GM18861 (cell line): Measurements from ENCODE around the gene SPON2.
A peak's percentile ranks its signal among the peaks of the same experiment; 100 is the strongest.

ENCODE experiments used
- ATAC-seq: cut with Tn5 transposase; IDR thresholded peaks from one replicate; pipeline ENCODE4 v1.9.1; 2021; ENCODE audit not compliant: unreplicated experiment

The SPON2 gene

DNA sequence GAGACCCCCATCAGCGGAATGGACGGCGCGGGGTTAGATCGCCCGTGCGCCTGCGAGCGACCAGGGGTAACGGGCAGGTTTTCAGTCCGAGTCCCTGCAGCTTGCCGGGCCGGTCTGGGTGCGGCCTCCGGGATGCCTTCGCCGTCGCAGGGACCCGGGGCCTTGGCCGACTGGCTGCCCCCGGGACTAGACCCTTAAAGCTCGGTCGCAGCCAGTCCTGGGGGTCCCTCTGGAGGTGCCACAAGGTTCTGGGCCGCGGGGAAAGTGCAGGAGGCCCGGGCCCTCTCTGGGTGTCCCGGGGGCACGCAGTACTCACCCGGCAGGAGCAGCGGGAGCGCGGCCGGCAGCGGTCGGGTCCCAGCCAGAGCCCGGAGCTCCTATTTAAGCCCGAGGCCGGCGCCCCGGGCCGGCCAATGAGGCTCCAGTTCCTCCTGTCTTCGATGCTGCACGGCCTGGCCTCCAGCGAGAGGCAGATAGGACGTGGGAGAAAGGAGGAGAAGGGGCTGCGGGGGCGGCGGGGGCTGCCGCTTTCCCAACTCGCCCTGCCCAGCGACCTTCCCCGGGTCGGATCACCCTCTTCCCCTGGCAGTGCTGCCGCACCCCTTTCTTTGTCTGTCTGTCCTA lies at the start of gene SPON2:
SPON2 (minus strand) TSS at position 356 of the 624 bp plus-strand sequence.
- ATAC-seq: no peak

DNA sequence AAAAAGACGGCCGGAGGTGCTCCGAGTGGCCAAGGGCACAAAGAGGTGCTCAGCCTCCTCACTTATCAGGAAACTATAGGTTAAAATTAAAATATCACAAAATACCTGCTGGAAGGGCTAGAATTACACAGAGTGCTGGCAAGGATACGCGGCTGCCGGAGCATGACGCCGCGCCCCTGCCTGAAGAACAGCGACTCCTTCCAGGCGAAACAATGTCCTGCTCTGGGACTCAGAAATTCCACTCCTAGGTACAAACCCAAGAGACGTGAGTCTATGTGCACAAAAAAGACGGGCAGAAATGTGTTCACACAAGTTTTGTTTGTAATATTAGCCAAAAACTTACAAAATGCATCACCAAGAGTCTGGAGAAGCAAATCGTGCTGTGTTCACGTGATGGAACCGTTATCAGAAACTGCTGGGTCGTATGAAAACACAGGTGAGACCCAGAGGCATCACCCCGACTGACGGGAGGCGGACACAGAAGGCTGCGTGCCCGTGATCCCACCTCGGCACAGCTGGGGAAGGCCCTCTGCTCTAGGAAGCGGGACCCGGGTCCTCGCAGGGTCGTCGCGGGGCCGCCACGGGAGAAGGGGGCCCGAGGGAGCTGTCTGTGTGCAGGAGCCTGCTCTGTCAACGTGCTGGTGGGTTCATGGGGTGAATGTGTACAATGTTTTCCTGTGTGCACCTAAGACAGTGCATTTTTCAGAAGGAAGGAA lies 48.9 kb upstream of the SPON2 start:
- ATAC-seq: no peak

DNA sequence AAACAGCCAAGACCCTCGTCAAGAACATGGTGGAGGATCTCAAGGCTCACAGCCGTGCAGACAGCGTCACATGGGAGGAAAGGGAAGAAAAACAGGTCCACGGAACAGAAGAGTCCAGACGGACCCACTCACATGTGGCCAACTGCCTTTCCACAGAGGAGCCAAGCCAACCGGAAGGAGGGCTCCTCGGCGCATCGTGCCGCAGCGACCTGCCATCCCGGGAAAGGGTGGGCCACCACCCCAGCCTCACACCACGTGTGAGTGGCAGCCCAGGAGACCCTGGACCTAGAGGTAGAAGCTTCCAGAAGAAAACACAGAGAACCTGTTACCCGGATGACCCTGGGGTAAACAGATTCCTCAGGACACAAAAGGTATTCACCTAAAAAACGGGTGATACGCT lies 48.2 kb upstream of the SPON2 start:
- ATAC-seq: no peak

DNA sequence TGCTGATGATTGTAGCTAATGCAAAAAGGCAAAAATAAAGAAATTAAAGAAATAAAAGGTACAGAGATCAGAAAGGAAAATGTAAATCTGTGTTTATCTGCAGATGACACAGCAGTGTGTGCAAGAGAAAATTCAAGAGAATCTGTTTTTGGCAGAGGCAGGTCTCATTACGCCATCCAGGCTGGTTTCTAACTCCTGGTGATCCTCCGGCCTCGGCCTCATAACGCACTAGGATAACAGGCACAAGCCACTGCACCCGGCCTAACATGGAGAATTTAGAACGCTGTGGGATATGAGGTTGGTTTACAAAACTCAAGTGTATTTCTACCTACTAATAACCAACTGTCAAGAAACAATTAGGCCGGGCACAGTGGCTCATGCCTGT lies 47.2 kb upstream of the SPON2 start:
- ATAC-seq: no peak

DNA sequence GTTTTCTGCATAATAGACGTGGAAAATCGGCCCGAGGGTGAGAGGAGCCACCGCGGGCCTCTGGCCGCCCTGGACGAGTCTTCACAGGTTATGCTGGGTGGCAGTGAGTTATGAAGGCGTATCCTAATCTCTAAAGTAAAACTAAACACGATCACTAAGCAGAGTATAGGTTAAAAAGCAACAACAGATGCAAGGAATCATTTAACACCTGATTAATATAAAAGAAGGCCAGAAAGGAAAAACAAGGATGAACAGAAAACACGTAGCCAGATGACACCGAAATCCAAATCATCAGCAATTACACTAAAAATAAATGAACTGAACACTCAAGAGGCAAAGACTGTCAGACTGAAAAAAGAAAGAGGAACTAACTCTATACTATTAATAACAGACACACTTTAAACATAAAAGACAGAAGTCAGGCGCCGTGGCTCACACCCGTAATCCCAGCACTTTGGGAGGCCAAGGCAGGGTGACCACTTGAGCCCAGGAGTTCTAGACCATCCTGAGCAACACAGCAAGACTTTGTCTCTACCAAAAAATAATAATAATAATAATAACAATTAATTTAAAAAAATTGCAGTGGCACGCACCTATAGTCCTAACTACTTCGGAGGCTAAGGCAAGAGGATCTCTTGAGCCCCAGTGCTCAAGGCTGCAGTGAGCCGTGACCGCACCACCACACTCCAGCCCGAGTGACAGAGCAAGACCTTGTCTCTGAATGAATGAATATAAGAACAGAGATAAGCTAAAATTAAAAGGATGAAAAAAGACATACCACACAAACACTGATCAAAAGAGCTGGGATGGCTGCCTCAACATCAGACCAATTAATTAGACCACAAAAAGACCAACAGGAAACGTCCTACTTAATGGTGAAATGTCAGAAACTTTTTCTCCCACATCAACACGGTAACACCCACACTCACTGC lies 46.5 kb upstream of the SPON2 start:
- ATAC-seq: peak; percentile 66

DNA sequence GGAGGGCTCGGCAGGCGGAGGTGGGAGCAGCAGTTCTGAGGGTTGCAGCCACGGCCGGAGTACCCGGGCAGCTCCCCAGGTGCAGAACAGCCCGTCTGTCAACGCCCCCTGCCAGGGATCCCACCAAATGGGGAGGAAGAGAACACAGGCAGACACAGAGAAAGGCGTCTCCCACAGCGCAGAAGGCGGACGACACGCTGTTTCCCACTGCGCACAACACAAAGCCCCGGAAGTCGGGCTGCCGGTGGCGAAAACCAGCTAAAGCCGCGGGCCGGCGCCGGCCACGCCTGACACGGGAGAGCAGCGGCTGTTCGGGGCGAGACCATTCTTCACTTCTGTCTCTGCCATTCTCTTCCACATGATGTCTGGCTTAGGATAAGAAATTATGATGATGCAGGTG lies 45.0 kb upstream of the SPON2 start:
- no peak for ATAC-seq

DNA sequence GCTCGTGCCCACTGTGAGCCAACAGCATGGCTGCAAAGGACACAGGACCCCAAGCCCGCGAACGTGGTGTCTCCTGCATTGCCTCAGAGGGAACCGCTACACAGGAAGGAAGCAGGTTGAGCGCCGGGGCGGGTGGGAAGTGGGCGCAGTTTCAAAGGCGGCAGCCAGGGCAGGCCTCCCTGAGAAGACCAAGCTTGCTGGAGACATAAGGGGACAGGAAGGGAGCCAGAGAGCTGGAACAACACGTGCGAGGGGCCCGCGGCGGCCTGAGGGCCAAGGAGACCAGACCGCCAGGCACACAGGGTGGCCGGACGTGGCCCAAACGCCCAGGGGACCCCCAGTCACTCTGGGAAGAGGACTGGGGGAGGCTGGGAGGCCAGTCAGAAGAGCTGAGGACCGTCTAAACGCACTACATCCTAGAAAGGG lies 44.5 kb upstream of the SPON2 start:
- ATAC-seq: no peak

DNA sequence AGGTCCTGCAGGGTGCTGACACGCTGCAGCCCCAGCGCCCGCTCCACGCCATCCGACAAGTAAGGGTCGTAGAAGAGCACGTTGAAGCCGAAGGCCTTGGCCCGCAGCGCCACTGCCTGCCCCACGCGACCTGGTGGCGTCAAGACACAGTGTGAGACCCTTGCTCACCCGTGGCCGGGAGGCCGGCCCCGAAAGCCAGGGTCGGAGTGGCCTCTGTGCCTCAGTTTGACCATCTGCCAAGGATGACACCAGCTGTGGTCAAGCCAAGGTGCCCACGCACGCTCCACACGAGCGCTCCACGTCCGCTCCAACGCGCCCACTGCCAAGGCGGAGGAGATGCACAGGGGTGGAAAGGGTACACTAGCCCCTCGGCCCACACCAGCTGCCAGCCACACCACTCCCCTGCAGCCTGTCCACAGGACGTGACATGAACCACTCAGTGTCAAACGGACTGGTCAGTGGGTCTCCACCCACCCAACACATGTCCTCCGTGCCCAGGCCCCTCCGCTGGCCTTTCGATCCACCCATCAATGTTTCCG lies 43.8 kb upstream of the SPON2 start:
- no peak for ATAC-seq

DNA sequence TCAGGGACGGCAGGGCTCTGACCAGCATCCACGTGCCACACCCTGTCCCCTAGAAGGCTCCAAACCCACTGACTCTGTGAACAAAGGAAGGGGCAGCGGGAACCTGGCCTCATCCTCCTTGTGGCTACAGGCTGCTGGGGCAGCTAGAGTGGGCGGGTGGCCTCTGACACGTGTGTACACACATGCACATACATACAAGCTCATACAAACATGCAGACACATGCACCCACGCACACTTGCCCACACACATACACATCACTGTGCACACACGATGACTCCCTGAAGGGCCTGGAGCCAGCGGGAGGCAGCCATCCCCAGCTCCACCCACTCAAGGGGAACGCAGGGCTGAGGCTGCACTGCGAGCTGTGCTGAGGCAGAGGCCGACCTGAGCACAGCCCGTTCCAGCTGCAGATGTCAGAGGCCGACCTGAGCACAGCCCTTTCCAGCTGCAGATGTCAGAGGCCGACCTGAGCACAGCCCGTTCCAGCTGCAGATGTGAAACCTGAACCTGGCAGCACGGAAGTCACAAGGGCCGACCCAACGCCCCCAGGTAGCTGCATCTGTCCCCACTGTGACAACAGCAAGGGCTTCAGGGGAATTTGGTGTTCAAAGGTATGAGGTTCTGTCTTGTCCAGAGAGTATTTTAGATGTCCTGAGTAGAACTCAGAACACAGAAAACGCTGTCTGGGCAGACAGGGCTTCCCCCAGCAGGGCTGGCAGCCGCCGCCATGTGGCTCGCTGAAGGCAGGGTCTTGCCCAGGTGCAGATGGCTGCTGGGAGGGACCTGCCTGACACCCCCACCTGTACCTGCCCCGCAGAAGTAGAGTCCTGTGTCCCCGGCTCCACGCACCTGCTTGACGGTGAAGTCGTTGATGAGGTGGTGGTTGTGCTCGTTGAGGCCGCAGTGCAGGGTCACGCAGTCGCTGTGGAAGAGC lies 43.0 kb upstream of the SPON2 start:
- no peak for ATAC-seq

DNA sequence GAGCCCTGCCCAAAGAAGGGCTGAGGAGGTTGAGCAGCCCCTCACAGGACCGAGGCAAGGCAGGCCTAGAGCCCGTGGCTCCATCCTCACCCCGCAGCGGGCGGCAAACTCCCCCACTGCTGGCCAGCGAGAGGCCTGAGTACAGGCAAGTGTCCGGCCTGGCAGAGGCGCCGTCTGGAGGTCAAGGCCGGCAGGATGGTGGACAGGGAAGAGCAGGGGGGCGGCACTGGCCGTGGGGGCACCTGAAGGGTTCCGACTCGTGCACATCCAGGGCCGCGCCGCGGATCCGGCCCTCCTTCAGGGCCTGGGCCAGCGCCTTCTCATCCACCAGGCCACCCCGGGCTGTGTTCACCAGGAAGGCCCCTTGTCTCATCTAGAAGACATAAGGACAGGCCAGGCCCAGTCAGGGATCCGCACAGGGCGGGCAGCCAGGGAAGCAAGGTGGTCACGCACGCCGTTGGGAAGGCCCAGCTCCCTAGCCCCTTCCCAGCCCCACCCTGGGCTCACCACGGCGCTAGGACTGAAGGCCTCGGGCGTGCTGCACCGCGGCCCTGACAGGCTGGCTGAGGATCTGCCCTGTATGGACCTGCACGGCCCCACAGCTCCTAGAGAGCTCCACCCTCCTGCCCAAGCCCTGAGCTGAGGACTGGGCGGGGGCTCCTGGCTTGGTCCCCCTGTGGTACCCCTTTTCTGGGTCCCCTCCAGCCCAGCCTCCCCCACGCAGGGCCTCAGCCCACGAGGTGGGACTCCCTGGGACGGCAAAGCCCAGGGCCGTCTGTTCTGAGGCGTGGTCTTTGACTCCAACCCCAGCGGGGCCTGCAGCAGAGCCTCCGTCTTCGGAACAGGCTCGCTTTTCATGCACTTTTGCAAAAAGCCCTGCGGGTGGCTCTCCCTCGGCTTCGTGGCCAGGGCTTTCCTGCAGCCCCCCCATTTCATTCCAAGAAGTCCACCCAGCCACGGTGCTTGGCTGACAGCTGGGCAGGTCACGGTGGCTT lies 42.0 kb upstream of the SPON2 start:
- ATAC-seq: no peak

DNA sequence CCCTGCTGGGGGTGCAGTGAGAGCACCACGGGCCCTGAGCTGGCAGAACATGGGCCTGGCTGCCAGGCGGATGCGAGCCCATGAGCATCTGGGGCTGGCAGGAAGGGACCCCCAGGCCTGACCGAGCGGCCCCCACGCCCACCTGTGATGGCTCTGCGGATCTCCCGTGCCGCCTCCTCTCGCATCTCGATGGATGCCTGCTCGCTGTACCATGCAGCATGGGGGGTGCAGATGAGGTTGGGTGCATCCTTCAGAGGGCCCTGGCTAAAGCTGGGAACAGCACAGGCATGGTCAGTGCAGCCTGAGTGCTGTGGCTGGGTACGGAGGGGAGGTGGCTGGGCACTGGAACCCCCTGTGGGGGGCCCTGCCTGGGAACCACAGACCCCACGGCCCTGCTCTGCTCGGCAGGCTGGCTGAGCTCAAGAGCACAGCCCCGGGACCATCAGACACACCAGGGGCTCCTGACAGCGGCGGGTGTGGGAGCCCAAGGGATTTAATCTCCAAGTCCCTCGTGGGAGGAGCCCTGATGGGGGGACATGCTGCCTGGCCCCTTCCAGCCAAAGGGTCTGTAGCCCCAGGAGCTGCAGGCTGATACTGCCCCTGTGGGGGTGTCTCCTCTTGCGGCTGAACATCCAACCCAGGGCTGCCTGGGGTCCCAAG lies 41.1 kb upstream of the SPON2 start:
- ATAC-seq: no peak

DNA sequence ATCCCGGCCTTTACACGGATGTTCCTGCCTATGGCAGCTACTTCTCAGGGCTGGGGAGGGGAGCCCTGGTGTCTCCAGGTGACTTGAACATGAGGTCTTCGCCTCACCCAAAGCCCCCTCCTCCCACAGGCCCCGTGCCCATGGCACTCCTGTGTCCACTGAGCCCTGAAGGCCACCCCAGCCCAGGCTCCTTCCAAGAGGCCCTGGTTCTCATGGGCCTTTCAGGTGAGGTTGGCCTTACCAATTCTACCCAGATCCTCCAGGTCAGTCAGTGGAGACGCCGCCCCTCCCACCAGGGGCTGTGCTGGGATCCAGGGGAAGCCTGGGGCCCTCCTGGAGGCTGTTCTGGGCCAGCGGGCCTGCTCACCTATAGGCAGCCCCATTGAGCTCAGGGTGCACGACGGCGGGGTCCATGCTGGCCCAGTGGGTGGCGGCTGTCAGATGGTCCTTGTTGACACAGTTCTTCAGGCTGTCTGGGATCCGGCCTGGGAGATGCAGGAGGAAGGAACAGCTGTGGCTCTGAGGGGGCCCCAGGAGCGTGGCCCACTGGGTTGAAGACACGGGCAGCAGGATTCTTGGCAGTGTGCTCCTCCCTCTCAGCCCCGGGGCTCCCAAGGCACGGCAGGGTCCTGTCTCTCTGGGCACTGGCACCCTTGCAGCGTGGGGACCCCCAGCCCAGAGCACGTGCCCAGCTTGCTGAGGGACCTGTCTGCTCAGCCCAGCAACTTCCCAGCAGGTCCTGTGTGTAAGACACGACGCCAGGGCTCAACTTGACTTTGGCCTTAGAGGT lies 40.4 kb upstream of the SPON2 start:
- no peak for ATAC-seq

DNA sequence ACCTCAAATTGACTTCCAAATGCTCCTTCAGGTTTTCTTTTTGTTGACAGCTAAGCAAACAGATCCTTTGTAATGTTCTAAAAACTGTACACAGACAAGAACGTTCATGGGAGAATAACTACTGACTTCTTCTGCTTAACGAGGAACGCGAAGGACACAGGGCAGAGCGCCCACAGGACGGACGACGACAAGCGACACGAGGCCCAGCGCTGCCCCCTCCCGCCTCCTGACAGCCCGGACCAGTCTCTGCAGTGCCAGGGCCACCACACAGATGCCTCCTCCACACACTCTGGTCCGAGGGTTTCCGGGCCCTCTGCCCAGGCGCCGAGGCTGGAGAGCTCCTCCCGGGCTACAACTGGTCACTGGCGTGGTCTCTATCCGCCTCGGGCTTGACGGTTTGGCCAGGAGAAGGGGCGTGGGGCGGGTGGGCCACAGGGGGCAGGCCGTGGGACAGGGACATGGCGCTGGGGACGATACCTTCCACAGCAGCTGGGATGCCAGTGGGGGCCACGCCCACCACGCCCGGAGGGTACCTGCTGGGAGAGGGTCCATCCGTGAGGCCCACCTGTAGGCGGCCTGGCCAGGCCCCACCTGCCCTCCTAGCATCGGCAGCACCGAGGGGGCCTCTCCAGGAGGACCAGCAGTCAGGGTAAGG lies 39.6 kb upstream of the SPON2 start:
- no peak for ATAC-seq

DNA sequence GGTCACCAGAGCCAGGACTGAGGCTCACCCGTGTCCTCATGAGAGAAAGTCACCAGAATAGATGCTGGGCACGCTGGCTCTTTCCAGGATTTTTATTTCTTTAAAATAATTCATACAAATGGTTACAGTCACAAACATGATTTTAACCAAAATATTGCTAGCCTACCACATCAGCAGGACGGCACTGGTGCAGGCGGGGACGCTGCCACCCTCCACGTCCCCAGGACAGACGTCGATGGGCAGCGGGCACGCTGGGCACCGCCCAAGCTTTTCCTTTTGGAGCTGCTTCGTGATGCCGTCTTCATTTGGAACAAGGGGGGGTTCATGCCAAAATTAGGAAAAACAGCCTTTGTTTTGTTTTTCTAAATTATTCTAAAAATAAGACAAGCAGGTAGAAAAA lies 39.0 kb upstream of the SPON2 start:
- ATAC-seq: no peak

DNA sequence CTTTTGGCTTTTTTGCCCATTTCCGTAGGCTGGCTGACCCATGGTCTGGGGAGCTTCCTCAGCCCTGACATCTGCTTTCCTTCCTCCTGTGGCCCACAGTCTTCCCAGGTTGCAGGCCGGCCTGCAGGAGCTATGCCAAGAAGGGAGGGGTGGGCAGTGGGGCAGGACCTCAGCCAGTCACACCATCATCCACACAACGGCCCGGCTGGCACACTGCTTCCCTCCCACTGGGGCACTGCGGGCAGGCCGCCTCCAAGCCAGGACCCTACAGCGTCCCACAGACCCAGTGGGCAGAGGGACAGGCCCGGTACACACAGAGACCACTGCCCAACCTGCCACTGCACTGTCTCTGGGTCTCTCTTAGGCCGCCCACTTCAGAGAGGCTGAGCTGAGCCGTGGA lies 38.6 kb upstream of the SPON2 start:
- no peak for ATAC-seq

DNA sequence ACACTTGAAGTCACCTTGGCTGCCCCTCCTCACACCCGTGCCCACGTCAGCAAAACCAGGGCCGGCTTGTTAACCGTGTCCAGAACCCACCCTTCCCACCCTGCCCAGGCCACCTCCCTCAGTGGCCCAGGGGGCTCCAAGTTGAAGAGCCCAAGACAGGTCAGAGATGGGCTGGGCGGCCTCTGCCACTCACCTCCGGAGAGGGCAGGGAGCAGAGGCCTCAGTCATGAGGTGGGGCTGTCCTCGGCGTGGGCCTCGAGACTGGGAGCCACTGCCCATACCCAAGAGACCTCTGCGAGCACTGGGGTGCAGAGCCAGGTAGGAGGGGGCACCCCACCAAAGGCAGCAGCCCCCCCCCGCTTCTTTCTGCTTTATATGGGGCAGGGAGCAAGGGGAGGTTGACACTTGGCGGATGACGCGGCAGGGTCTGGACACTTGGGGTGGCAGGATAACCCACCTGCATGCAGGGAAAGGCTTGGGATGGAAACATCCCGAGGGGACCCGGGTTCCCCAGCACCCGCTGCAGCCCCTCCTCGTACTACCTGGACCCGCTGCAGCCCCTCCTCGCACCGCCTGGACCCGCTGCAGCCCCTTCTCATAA lies 38.0 kb upstream of the SPON2 start:
- ATAC-seq: no peak

DNA sequence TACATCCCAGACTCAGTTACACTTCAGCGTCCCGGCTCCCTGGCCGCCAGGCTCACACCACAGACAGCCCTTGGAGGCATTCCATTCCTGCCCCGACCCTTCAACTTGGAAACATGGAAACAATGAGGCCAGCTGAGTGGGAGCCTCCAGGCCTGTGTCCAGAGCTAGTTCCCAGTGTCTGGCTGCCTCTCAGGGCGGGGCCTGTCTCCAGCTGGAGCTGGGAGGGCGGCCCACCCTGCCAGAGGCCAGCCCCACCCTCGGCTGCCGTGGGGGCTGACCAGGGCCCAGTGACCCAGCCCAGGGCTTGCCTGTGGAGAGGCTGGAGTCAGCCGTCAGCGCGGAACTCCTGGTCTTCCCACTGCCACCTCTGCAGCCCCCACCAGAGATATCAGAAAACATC lies 37.4 kb upstream of the SPON2 start:
- ATAC-seq: no peak
